HCT116 (cell line): ENCODE measurements around the gene THADA.

Experiments used
- CBX3 ChIP-seq: IDR thresholded peaks from 2 replicates; pipeline ENCODE4 v1.6.1; 2012; ENCODE audit warnings: low read depth
- ELF1 ChIP-seq: IDR thresholded peaks from 2 replicates; pipeline ENCODE4 v1.6.1; 2012; ENCODE audit warnings: low read depth, borderline replicate concordance
- JUND ChIP-seq: IDR thresholded peaks from 2 replicates; pipeline ENCODE4 v1.6.1; 2012
- POLR2A ChIP-seq: IDR thresholded peaks from 2 replicates; pipeline ENCODE4 v1.7.0; 2011; ENCODE audit warnings: borderline replicate concordance; ENCODE audit not compliant: insufficient read depth, insufficient read length; ENCODE audit errors: extremely low read depth
- POLR2AphosphoS5 ChIP-seq: IDR thresholded peaks from 2 replicates; pipeline ENCODE4 v1.6.1; 2011; ENCODE audit warnings: mild to moderate bottlenecking, low read depth, low read length, moderate library complexity
- RAD21 ChIP-seq: IDR thresholded peaks from 2 replicates; pipeline ENCODE4 v1.6.1; 2012; ENCODE audit warnings: low read depth, mild to moderate bottlenecking
- SIN3A ChIP-seq: IDR thresholded peaks from 2 replicates; pipeline ENCODE4 v1.6.1; 2012; ENCODE audit warnings: low read depth
- YY1 ChIP-seq: IDR thresholded peaks from 2 replicates; pipeline ENCODE4 v1.6.1; 2011; ENCODE audit warnings: low read length, low read depth, moderate library complexity, mild to moderate bottlenecking; ENCODE audit not compliant: insufficient replicate concordance; ENCODE audit errors: extremely low read depth
- TF ChIP-seq, protein P1 (sequence below), 3 experiments: fragments of 200-600 bp in 1 of 3; sonication (generic) in 1 of 3; IDR thresholded peaks in 2 of 3; conservative IDR thresholded peaks in 1 of 3; 2 replicates each; pipeline ENCODE4 v1.5.1; 2012 to 2017; ENCODE audit warnings: low read depth in 2 of 3, low read length in 2 of 3, antibody characterized with exemption in 1 of 3, borderline replicate concordance in 1 of 3, control low read depth in 1 of 3, mild to moderate bottlenecking in 1 of 3, mixed read lengths in 1 of 3, mixed run types in 1 of 3, moderate library complexity in 1 of 3; ENCODE audit not compliant: insufficient read depth in 1 of 3
- TF ChIP-seq, protein P2 (sequence below): IDR thresholded peaks from 2 replicates; pipeline ENCODE4 v1.6.1; 2012
- TF ChIP-seq, protein P3 (sequence below): IDR thresholded peaks from 2 replicates; pipeline ENCODE4 v1.6.1; 2012

DNA sequence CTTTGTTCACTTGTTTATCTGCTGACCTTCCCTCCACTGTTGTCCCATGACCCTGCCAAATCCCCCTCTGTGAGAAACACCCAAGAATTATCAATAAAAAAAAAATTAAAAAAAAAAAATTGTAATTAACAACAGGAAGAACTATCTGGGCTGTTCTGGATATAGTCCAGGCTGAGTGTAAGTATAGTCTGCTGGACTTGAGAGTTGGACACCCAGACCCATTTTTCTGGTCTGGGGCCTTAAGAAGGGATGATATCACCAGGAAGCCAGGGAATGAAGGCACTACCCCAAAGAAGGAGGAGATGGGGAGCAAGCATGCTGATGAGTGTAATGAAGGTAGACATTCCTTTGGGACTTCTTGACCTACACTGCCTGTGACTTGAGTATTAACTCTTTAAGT, 297.3 kb downstream of the THADA start:
- TF ChIP-seq SIN3A: no peak
- no peak for TF ChIP-seq YY1
- TF ChIP-seq ELF1: no peak
- TF ChIP-seq, protein P1, sequence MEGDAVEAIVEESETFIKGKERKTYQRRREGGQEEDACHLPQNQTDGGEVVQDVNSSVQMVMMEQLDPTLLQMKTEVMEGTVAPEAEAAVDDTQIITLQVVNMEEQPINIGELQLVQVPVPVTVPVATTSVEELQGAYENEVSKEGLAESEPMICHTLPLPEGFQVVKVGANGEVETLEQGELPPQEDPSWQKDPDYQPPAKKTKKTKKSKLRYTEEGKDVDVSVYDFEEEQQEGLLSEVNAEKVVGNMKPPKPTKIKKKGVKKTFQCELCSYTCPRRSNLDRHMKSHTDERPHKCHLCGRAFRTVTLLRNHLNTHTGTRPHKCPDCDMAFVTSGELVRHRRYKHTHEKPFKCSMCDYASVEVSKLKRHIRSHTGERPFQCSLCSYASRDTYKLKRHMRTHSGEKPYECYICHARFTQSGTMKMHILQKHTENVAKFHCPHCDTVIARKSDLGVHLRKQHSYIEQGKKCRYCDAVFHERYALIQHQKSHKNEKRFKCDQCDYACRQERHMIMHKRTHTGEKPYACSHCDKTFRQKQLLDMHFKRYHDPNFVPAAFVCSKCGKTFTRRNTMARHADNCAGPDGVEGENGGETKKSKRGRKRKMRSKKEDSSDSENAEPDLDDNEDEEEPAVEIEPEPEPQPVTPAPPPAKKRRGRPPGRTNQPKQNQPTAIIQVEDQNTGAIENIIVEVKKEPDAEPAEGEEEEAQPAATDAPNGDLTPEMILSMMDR (IDR thresholded peaks at IDR 0.05 in 2 of 3, conservative IDR thresholded peaks at IDR 0.05 in 1 of 3; ENCODE audit: borderline replicate concordance in 1 of 3, insufficient read depth in 1 of 3, low read depth in 2 of 3, low read length in 2 of 3): no peak
- no peak for TF ChIP-seq RAD21
- no peak for TF ChIP-seq POLR2AphosphoS5
- TF ChIP-seq, protein P2, sequence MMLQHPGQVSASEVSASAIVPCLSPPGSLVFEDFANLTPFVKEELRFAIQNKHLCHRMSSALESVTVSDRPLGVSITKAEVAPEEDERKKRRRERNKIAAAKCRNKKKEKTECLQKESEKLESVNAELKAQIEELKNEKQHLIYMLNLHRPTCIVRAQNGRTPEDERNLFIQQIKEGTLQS: no peak
- no peak for TF ChIP-seq JUND
- TF ChIP-seq, protein P3, sequence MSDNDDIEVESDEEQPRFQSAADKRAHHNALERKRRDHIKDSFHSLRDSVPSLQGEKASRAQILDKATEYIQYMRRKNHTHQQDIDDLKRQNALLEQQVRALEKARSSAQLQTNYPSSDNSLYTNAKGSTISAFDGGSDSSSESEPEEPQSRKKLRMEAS: no peak
- no peak for TF ChIP-seq POLR2A
- TF ChIP-seq CBX3: no peak
